CD4-positive, alpha-beta T cell treated with Interleukin-2 at 100 ng/mL for 4 hours (primary cell): Measurements from ENCODE around the gene HAUS7.
"Not testable (repeated sequence)": the region's sequence is repeated elsewhere in the genome, so short reads cannot be mapped to it uniquely, and the experiment has no call there.

Experiments
- DNase-seq: peaks from one replicate; pipeline ENCODE4 v3.0.0-alpha.2; 2020; ENCODE audit warnings: low spot score

HAUS7 gene

GRCh38 chrX:153408871-153409351 is 61.5 kb downstream of the HAUS7 start:
- no peak for DNase-seq

- no peak for DNase-seq
These were observed 62.1 kb downstream of the HAUS7 start for GRCh38 chrX:153408221-153408721.

- DNase-seq: no peak
These were observed 62.6 kb downstream of the HAUS7 start for GRCh38 chrX:153407736-153408135.

GRCh38 chrX:153406903-153407302 is 63.5 kb downstream of the HAUS7 start:
- DNase-seq: no peak

- no peak for DNase-seq
These were observed 64.4 kb downstream of the HAUS7 start for GRCh38 chrX:153406011-153406410.

- DNase-seq: no peak
These were observed 65.0 kb downstream of the HAUS7 start for GRCh38 chrX:153405426-153405825.

- DNase-seq: not testable (repeated sequence)
These were observed 66.0 kb downstream of the HAUS7 start for GRCh38 chrX:153404333-153404732.

- DNase-seq: no peak
These were observed 69.1 kb downstream of the HAUS7 start, which contains the start of gene PNMA6E for GRCh38 chrX:153401133-153401764. PNMA6E (minus strand) TSS chrX:153401350; CDS start chrX:153398849, 2,501 bp downstream.

- DNase-seq: peak; percentile 30
These were observed 69.9 kb downstream of the HAUS7 start for GRCh38 chrX:153400146-153401132.

GRCh38 chrX:153398275-153398960 is 72.0 kb downstream of the HAUS7 start:
- DNase-seq: no peak
